ENCODE results near the gene MELTF. TPM values are rescaled to one million over a fixed set of nuclear protein-coding genes. Genes with fewer than 3 reads are reported as not detected.

MELTF gene
- total and polyA plus RNA-seq, 2 of the 13 experiments (the other 11 are each of a cell fraction or from before 2014, with no cell fraction given) = 3.2 to 7.5 TPM

DNA sequence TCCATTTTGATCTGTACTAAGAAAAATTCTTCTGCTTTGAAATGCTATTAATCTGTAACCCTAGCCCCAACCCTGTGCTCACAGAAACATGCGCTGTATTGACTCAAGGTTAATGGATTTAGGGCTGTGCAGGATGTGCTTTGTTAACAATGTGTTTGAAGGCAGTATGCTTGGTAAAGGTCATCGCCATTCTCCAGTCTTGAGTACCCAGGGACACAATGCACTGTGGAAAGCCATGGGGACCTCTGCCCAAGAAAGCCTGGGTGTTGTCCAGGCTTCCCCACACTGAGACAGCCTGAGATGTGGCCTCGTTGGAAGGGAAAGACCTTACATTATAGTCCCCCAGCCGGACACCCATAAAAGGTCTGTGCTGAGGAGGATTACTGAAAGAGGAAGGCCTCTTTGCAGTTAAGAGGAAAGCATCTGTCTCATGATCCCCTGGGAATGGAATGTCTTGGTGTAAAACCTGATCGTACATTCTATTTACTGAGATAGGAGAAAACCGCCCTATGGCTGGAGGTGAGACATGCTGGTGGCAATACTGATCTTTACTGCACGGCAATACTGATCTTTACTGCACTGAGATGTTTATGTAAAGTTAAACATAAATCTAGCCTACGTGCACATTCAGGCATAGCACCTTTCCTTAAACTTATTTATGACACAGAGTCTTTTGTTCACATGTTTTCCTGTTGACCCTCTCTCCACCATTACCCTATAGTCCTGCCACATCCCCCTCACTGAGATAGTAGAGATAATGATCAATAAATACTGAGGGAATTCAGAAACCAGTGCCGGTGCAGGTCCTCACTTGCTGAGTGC lies 67.3 kb downstream of the MELTF start (continued):
- 0 out of 2 replicates have a peak, but pooled peaks have one; percentile 59 for TF ChIP-seq ZSCAN31 (CRISPR knock-in tag; IDR thresholded peaks at IDR 0.05; ENCODE audit: low read depth)
- no peak for TF ChIP-seq ZNF235 (CRISPR knock-in tag; IDR thresholded peaks at IDR 0.05; ENCODE audit: borderline replicate concordance)
- no peak for TF ChIP-seq RFX1 (IDR thresholded peaks at IDR 0.05)
- TF ChIP-seq KDM6A (CRISPR knock-in tag; IDR thresholded peaks at IDR 0.05; ENCODE audit: low read depth) = peak; percentile 63; the same call in 1 of the 2 replicates
- TF ChIP-seq PHF5A (CRISPR knock-in tag; IDR thresholded peaks at IDR 0.05; ENCODE audit: low read depth, unreplicated experiment) = peak; percentile 94
- TF ChIP-seq ZNF629 (CRISPR knock-in tag; conservative IDR thresholded peaks at IDR 0.05) = no peak
- TF ChIP-seq YEATS4 (CRISPR knock-in tag; IDR thresholded peaks at IDR 0.05; ENCODE audit: borderline replicate concordance) = peak; percentile 45; the same call in 1 of the 2 replicates
- TF ChIP-seq ZNF550 (CRISPR knock-in tag; IDR thresholded peaks at IDR 0.05; ENCODE audit: borderline replicate concordance) = no peak
- TF ChIP-seq RXRB (CRISPR knock-in tag; IDR thresholded peaks at IDR 0.05; ENCODE audit: borderline replicate concordance) = peak; percentile 92
- 0 out of 2 replicates have a peak, but pooled peaks have one; percentile 63 for TF ChIP-seq ZGPAT (CRISPR knock-in tag; IDR thresholded peaks at IDR 0.05)
- TF ChIP-seq, protein P1, sequence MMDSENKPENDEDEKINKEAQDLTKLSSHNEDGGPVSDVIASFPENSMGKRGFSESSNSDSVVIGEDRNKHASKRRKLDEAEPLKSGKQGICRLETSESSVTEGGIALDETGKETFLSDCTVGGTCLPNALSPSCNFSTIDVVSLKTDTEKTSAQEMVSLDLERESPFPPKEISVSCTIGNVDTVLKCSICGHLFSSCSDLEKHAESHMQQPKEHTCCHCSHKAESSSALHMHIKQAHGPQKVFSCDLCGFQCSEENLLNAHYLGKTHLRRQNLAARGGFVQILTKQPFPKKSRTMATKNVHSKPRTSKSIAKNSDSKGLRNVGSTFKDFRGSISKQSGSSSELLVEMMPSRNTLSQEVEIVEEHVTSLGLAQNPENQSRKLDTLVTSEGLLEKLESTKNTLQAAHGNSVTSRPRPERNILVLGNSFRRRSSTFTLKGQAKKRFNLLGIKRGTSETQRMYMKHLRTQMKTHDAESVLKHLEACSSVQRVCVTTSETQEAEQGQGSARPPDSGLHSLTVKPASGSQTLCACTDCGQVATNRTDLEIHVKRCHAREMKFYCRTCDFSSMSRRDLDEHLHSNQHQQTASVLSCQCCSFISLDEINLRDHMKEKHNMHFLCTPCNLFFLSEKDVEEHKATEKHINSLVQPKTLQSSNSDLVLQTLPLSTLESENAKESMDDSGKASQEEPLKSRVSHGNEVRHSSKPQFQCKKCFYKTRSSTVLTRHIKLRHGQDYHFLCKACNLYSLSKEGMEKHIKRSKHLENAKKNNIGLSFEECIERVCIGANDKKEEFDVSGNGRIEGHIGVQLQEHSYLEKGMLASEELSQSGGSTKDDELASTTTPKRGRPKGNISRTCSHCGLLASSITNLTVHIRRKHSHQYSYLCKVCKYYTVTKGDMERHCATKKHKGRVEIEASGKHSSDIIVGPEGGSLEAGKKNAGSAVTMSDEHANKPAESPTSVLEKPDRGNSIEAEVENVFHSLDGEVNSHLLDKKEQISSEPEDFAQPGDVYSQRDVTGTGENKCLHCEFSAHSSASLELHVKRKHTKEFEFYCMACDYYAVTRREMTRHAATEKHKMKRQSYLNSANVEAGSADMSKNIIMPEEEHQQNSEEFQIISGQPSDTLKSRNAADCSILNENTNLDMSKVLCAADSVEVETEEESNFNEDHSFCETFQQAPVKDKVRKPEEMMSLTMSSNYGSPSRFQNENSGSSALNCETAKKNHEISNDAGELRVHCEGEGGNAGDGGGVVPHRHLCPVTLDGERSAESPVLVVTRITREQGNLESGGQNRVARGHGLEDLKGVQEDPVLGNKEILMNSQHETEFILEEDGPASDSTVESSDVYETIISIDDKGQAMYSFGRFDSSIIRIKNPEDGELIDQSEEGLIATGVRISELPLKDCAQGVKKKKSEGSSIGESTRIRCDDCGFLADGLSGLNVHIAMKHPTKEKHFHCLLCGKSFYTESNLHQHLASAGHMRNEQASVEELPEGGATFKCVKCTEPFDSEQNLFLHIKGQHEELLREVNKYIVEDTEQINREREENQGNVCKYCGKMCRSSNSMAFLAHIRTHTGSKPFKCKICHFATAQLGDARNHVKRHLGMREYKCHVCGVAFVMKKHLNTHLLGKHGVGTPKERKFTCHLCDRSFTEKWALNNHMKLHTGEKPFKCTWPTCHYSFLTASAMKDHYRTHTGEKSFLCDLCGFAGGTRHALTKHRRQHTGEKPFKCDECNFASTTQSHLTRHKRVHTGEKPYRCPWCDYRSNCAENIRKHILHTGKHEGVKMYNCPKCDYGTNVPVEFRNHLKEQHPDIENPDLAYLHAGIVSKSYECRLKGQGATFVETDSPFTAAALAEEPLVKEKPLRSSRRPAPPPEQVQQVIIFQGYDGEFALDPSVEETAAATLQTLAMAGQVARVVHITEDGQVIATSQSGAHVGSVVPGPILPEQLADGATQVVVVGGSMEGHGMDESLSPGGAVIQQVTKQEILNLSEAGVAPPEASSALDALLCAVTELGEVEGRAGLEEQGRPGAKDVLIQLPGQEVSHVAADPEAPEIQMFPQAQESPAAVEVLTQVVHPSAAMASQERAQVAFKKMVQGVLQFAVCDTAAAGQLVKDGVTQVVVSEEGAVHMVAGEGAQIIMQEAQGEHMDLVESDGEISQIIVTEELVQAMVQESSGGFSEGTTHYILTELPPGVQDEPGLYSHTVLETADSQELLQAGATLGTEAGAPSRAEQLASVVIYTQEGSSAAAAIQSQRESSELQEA (CRISPR knock-in tag; IDR thresholded peaks at IDR 0.05; ENCODE audit: not compliant biosample characterization) = no peak
- TF ChIP-seq ZKSCAN8 (CRISPR knock-in tag; IDR thresholded peaks at IDR 0.05; ENCODE audit: borderline replicate concordance) = peak; percentile 20; the same call in 1 of the 2 replicates
- TF ChIP-seq ZNF451 (CRISPR knock-in tag; IDR thresholded peaks at IDR 0.05) = no peak
- TF ChIP-seq ELF3 (CRISPR knock-in tag; IDR thresholded peaks at IDR 0.05) = peak; percentile 71
- TF ChIP-seq ZNF431 (CRISPR knock-in tag; IDR thresholded peaks at IDR 0.05; ENCODE audit: borderline replicate concordance, low read depth) = no peak

Measured in HepG2 (cell line).